ENCODE measurements around the gene HACL1. TPM values are rescaled to one million over a fixed set of nuclear protein-coding genes. Genes with fewer than 3 reads are reported as not detected.

HACL1 gene
- total and polyA plus RNA-seq, 2 donors (not counting 1 experiment from before 2014, with no cell fraction given) = 20.8 to 38.7 TPM

GRCh38 chr3:15578289-15578867, 23.0 kb downstream of the HACL1 start:
- H3K36me3 ChIP-seq (replicated peaks in 1 of 2; ENCODE audit: control extremely low read depth in 1 of 2, control insufficient read depth in 1 of 2, extremely low read depth in 1 of 2, insufficient read depth in 2 of 2, low read length in 1 of 2) = peaks cover 6 to 42% of the 10 kb centered on the region in 2 experiments

GRCh38 chr3:15576475-15576874, 24.9 kb downstream of the HACL1 start:
- no peaks in the 10 kb centered on the region for H3K9me3 Mint-ChIP-seq (ENCODE audit: insufficient read depth)
- no peak overlapping the region for H3K4me3 Mint-ChIP-seq
- Histone ChIP-seq H4K20me1 (ENCODE audit: control insufficient read depth, insufficient read depth, low read length, poor library complexity, severe bottlenecking) (no peaks in the 10 kb centered on the region), H3K79me2 (ENCODE audit: control insufficient read depth, insufficient read depth, low read length) (no peaks in the 10 kb centered on the region), H3K27me3 (replicated peaks in 1 of 4; ENCODE audit: control extremely low read depth in 1 of 4, control insufficient read depth in 3 of 4, insufficient read depth in 4 of 4, low read length in 3 of 4) (no peaks in the 10 kb centered on the region), H3K9me3 (ENCODE audit: control extremely low read depth in 1 of 3, control insufficient read depth in 2 of 3, insufficient read depth in 1 of 3, low read length in 2 of 3) (no peaks in the 10 kb centered on the region), H2AFZ (ENCODE audit: insufficient read depth, low read depth, low read length, poor library complexity, severe bottlenecking) (no peak overlapping the region), H3K27ac (ENCODE audit: low read length in 2 of 2) (no peak overlapping the region), H3K36me3 (replicated peaks in 1 of 2; ENCODE audit: control extremely low read depth in 1 of 2, control insufficient read depth in 1 of 2, extremely low read depth in 1 of 2, insufficient read depth in 2 of 2, low read length in 1 of 2) (peaks cover 9 to 40% of the 10 kb centered on the region in 2 experiments), H3K4me1 (ENCODE audit: control insufficient read depth in 2 of 2, insufficient read depth in 2 of 2, low read length in 2 of 2) (peaks cover 0 to 5% of the 10 kb centered on the region in 2 donors), H3K4me2 (replicated peaks; ENCODE audit: low read depth, low read length, poor library complexity, severe bottlenecking) (peak overlapping the region; percentile 16), H3K9ac (ENCODE audit: low read length) (no peak overlapping the region), H3K4me3 (ENCODE audit: control extremely low read depth in 1 of 5, extremely low read depth in 1 of 5, insufficient read depth in 1 of 5, low read depth in 2 of 5, low read length in 4 of 5) (no peak overlapping the region)
- no peak overlapping the region for H3K27ac Mint-ChIP-seq
- WGBS (ENCODE audit: insufficient coverage) = no CpG with 5 or more reads among the region's 3 CpGs
- ChIA-PET POLR2A (no interaction called here), CTCF (no interaction called here)
- intact Hi-C loops (cut with micrococcal nuclease) = no loop called here
- TF ChIP-seq EZH2 (IDR thresholded peaks at IDR 0.05; ENCODE audit: borderline replicate concordance, insufficient read depth, low read depth, low read length, poor library complexity, severe bottlenecking) (no peak), CTCF (IDR thresholded peaks at IDR 0.05) (no peak)
- peaks cover 9% of the 10 kb centered on the region for H3K4me1 Mint-ChIP-seq
- DNase-seq (no peak), ATAC-seq (ENCODE audit: low read depth) (no peak)
- no peaks in the 10 kb centered on the region for H3K27me3 Mint-ChIP-seq

More at GRCh38 chr3:15578289-15578867, 23.0 kb downstream of the HACL1 start:
- no peaks in the 10 kb centered on the region for H3K9me3 Mint-ChIP-seq (ENCODE audit: insufficient read depth)
- H3K27me3 Mint-ChIP-seq = no peaks in the 10 kb centered on the region
- no peaks in the 10 kb centered on the region for H3K79me2 ChIP-seq (ENCODE audit: control insufficient read depth, insufficient read depth, low read length)
- H3K27ac Mint-ChIP-seq = no peak overlapping the region
- TF ChIP-seq CTCF (IDR thresholded peaks at IDR 0.05) (no peak), EZH2 (IDR thresholded peaks at IDR 0.05; ENCODE audit: borderline replicate concordance, insufficient read depth, low read depth, low read length, poor library complexity, severe bottlenecking) (no peak)
- WGBS (ENCODE audit: insufficient coverage) = 80% methylated on average over 1 of the region's 3 CpGs
- intact Hi-C loops (cut with micrococcal nuclease) = no loop called here
- POLR2A ChIA-PET = no interaction called here
- H3K4me1 ChIP-seq (ENCODE audit: control insufficient read depth in 2 of 2, insufficient read depth in 2 of 2, low read length in 2 of 2) = peaks cover 0 to 5% of the 10 kb centered on the region in 2 donors
- no peak overlapping the region for H3K4me2 ChIP-seq (replicated peaks; ENCODE audit: low read depth, low read length, poor library complexity, severe bottlenecking)
- no peaks in the 10 kb centered on the region for H3K27me3 ChIP-seq (replicated peaks in 1 of 4; ENCODE audit: control extremely low read depth in 1 of 4, control insufficient read depth in 3 of 4, insufficient read depth in 4 of 4, low read length in 3 of 4)
- H2AFZ ChIP-seq (ENCODE audit: insufficient read depth, low read depth, low read length, poor library complexity, severe bottlenecking) = no peak overlapping the region
- H3K4me3 Mint-ChIP-seq = no peak overlapping the region
- H3K9me3 ChIP-seq (ENCODE audit: control extremely low read depth in 1 of 3, control insufficient read depth in 2 of 3, insufficient read depth in 1 of 3, low read length in 2 of 3) = no peaks in the 10 kb centered on the region
- ATAC-seq (ENCODE audit: low read depth) (no peak), DNase-seq (no peak)
- H3K27ac ChIP-seq (ENCODE audit: low read length in 2 of 2) = no peak overlapping the region
- CTCF ChIA-PET = no interaction called here
- no peak overlapping the region for H3K4me3 ChIP-seq (ENCODE audit: control extremely low read depth in 1 of 5, extremely low read depth in 1 of 5, insufficient read depth in 1 of 5, low read depth in 2 of 5, low read length in 4 of 5)
- H4K20me1 ChIP-seq (ENCODE audit: control insufficient read depth, insufficient read depth, low read length, poor library complexity, severe bottlenecking) = no peaks in the 10 kb centered on the region
- peaks cover 9% of the 10 kb centered on the region for H3K4me1 Mint-ChIP-seq
- no peak overlapping the region for H3K9ac ChIP-seq (ENCODE audit: low read length)

Measured in B cell (primary cell).